K562 (cell line): ENCODE data around the gene LRRC74B. TPM values are rescaled to one million over a fixed set of nuclear protein-coding genes. Genes with fewer than 3 reads are reported as not detected.

Experiments used
- ELK1 ChIP-seq: sonication (generic); formaldehyde crosslinking; IDR thresholded peaks from 2 replicates; pipeline ENCODE4 v1.8.1; 2022; ENCODE audit warnings: missing genetic modification reagents
- FOXP1 ChIP-seq: sonication (generic); formaldehyde crosslinking; IDR thresholded peaks from 2 replicates; pipeline ENCODE4 v1.8.0; 2022; ENCODE audit warnings: mild to moderate bottlenecking, missing genetic modification reagents
- HDAC2 ChIP-seq: fragments of 450-650 bp; IDR thresholded peaks from 2 replicates; pipeline ENCODE4 v1.6.1; 2016; ENCODE audit warnings: mild to moderate bottlenecking
- KDM5B ChIP-seq: fragments of 200-600 bp; sonication (generic); IDR thresholded peaks from 2 replicates; pipeline ENCODE4 v1.6.1; 2012; ENCODE audit warnings: low read depth, mild to moderate bottlenecking, moderate library complexity, low read length, control low read depth, inconsistent platforms; ENCODE audit not compliant: insufficient replicate concordance
- MECOM ChIP-seq: fragments of 250-450 bp; sonication (Bioruptor Pico); IDR thresholded peaks from 2 replicates; pipeline ENCODE4 v1.8.0; 2022; ENCODE audit warnings: inconsistent platforms
- MLLT1 ChIP-seq, 2 experiments: fragments of 450-650 bp; IDR thresholded peaks; 2 replicates each; pipeline ENCODE4 v1.6.1; 2016
- MNT ChIP-seq, 2 experiments: fragments of 450-650 bp; conservative IDR thresholded peaks; 2 replicates each; pipeline ENCODE4 v1.6.1; 2017; ENCODE audit warnings: mild to moderate bottlenecking in 2 of 2, moderate library complexity in 2 of 2
- NFATC3 ChIP-seq: fragments of 450-650 bp; IDR thresholded peaks from 2 replicates; pipeline ENCODE4 v1.6.1; 2017; ENCODE audit warnings: mild to moderate bottlenecking
- RUNX1 ChIP-seq: sonication (generic); IDR thresholded peaks from 2 replicates; pipeline ENCODE4 v1.6.1; 2016; ENCODE audit warnings: antibody characterized with exemption, low read depth
- TBL1XR1 ChIP-seq, 2 experiments: IDR thresholded peaks; 2 replicates each; pipeline ENCODE4 v1.6.1; 2012; ENCODE audit warnings: improper control_type of control experiment in 2 of 2, low read length in 2 of 2, mild to moderate bottlenecking in 1 of 2
- TRIM25 ChIP-seq: fragments of 450-650 bp; IDR thresholded peaks from 2 replicates; pipeline ENCODE4 v1.7.0; 2016; ENCODE audit warnings: borderline replicate concordance
- YY1 ChIP-seq, 3 experiments: IDR thresholded peaks; 2 replicates each; pipeline ENCODE4 v1.6.1; 2011; ENCODE audit warnings: low read length in 2 of 3, mild to moderate bottlenecking in 2 of 3, moderate library complexity in 2 of 3, borderline replicate concordance in 1 of 3, control low read depth in 1 of 3, low read depth in 1 of 3; ENCODE audit not compliant: insufficient read depth in 3 of 3, insufficient replicate concordance in 2 of 3, control insufficient read depth in 1 of 3, insufficient read length in 1 of 3; ENCODE audit errors: extremely low read depth in 1 of 3
- ZKSCAN3 ChIP-seq: fragments of 250-450 bp; sonication (Bioruptor Pico); IDR thresholded peaks from 2 replicates; pipeline ENCODE4 v1.4.0; 2020
- ZNF165 ChIP-seq: fragments of 250-450 bp; sonication (Bioruptor Pico); IDR thresholded peaks from 2 replicates; pipeline ENCODE4 v1.4.0; 2020; ENCODE audit warnings: borderline replicate concordance
- ZNF79 ChIP-seq: fragments of 250-450 bp; sonication (Bioruptor Pico); IDR thresholded peaks from 2 replicates; pipeline ENCODE4 v1.4.0; 2020; ENCODE audit warnings: low read depth, mild to moderate bottlenecking, moderate library complexity
- polyA plus RNA-seq, 8 experiments: library from polyadenylated mRNA; depleted of rRNA in 4 of 8; stranded (reverse) in 5 of 8; unstranded in 3 of 8; fragments of >200 nt; fragmentation: Nextera tagmentation in 2 of 8; fragmentation: Illumina TruSeq in 1 of 8; extraction: Ambion mirVana in 2 of 8; extraction: Trizol in 1 of 8; gene quantifications; 2 replicates each; pipeline versions ENCODE4 v1.2.1 to v1.2.3, GENCODE V29; 2011 to 2014; ENCODE audit warnings: inconsistent platforms in 1 of 8, missing spikeins in 1 of 8
- total RNA-seq, 7 experiments: library from RNA; depleted of rRNA in 6 of 7; stranded (reverse); fragments of >200 nt in 6 of 7; fragmentation: Illumina TruSeq in 2 of 7; extraction: Trizol in 2 of 7; gene quantifications; 2 replicates each; pipeline versions ENCODE4 v1.2.1 to v1.2.3, GENCODE V29; 2011 to 2021; ENCODE audit warnings: low replicate concordance in 1 of 7
- TF ChIP-seq, protein P1 (sequence below), 2 experiments: IDR thresholded peaks; 2 replicates each; pipeline ENCODE4 v1.6.1; 2012; ENCODE audit warnings: improper control_type of control experiment in 2 of 2, low read depth in 2 of 2, low read length in 2 of 2, borderline replicate concordance in 1 of 2
- TF ChIP-seq, protein P2 (sequence below): fragments of 250-450 bp; sonication (Bioruptor Pico); IDR thresholded peaks from 2 replicates; pipeline ENCODE4 v1.4.0; 2020; ENCODE audit warnings: mild to moderate bottlenecking, moderate library complexity

LRRC74B gene
- total and polyA plus RNA-seq, 9 of the 15 experiments (the other 6 are each of a cell fraction or from before 2014, with no cell fraction given), result not detected

- TF ChIP-seq, protein P1, sequence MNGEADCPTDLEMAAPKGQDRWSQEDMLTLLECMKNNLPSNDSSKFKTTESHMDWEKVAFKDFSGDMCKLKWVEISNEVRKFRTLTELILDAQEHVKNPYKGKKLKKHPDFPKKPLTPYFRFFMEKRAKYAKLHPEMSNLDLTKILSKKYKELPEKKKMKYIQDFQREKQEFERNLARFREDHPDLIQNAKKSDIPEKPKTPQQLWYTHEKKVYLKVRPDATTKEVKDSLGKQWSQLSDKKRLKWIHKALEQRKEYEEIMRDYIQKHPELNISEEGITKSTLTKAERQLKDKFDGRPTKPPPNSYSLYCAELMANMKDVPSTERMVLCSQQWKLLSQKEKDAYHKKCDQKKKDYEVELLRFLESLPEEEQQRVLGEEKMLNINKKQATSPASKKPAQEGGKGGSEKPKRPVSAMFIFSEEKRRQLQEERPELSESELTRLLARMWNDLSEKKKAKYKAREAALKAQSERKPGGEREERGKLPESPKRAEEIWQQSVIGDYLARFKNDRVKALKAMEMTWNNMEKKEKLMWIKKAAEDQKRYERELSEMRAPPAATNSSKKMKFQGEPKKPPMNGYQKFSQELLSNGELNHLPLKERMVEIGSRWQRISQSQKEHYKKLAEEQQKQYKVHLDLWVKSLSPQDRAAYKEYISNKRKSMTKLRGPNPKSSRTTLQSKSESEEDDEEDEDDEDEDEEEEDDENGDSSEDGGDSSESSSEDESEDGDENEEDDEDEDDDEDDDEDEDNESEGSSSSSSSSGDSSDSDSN (IDR thresholded peaks at IDR 0.05; ENCODE audit: borderline replicate concordance in 1 of 2, low read depth in 2 of 2, low read length in 2 of 2), result no peak
- TF ChIP-seq YY1 (IDR thresholded peaks at IDR 0.05; ENCODE audit: borderline replicate concordance in 1 of 3, control insufficient read depth in 1 of 3, extremely low read depth in 1 of 3, insufficient read depth in 3 of 3, insufficient read length in 1 of 3, insufficient replicate concordance in 2 of 3, low read depth in 1 of 3, low read length in 2 of 3), result peak in 1 of 3 experiments; percentile 9
- no peak for TF ChIP-seq TRIM25
- TF ChIP-seq MECOM (CRISPR knock-in tag), result no peak
- no peak for TF ChIP-seq MLLT1 (IDR thresholded peaks at IDR 0.05)
- TF ChIP-seq ELK1, result no peak
- no peak for TF ChIP-seq ZNF165 (CRISPR knock-in tag)
- no peak for TF ChIP-seq FOXP1 (CRISPR knock-in tag)
- no peak for TF ChIP-seq ZNF79 (CRISPR knock-in tag)
- no peak for TF ChIP-seq NFATC3
- TF ChIP-seq KDM5B, result peak; percentile 12
- TF ChIP-seq, protein P2, sequence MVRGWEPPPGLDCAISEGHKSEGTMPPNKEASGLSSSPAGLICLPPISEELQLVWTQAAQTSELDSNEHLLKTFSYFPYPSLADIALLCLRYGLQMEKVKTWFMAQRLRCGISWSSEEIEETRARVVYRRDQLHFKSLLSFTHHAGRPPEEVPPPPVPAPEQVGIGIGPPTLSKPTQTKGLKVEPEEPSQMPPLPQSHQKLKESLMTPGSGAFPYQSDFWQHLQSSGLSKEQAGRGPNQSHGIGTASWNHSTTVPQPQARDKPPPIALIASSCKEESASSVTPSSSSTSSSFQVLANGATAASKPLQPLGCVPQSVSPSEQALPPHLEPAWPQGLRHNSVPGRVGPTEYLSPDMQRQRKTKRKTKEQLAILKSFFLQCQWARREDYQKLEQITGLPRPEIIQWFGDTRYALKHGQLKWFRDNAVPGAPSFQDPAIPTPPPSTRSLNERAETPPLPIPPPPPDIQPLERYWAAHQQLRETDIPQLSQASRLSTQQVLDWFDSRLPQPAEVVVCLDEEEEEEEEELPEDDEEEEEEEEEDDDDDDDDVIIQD (CRISPR knock-in tag), result peak; percentile 63; the same call in 1 of the 2 replicates
- no peak for TF ChIP-seq ZKSCAN3 (CRISPR knock-in tag)
- TF ChIP-seq MNT (conservative IDR thresholded peaks at IDR 0.05), result no peak
- no peak for TF ChIP-seq HDAC2
- no peak for TF ChIP-seq TBL1XR1 (IDR thresholded peaks at IDR 0.05; ENCODE audit: low read length in 2 of 2)
- TF ChIP-seq RUNX1, result no peak
Observed at GRCh38 chr22:21030032-21030431, 15.7 kb upstream of the LRRC74B start (continued).
